Hepatocyte (in vitro differentiated cells): ENCODE measurements around the gene PGLYRP4. TPM values are rescaled to one million over a fixed set of nuclear protein-coding genes. Genes with fewer than 3 reads are reported as not detected.

Experiments used
- DNase-seq: peaks from one replicate; pipeline ENCODE4 v3.0.0-alpha.2; 2016; ENCODE audit warnings: low spot score
- H2AFZ ChIP-seq: fragments of 200-600 bp; sonication (generic); 2 replicates; pipeline ENCODE4 v1.6.0; 2016; ENCODE audit warnings: antibody characterized with exemption, mild to moderate bottlenecking
- H3K27ac ChIP-seq: fragments of 200-600 bp; sonication (generic); 2 replicates; pipeline ENCODE4 v1.5.1; 2016; ENCODE audit warnings: mild to moderate bottlenecking
- H3K27me3 ChIP-seq: fragments of 200-600 bp; sonication (generic); 2 replicates; pipeline ENCODE4 v1.6.1; 2016
- H3K36me3 ChIP-seq: fragments of 200-600 bp; sonication (generic); replicated peaks from 2 replicates; pipeline ENCODE4 v1.5.1; 2016; ENCODE audit warnings: low read depth; ENCODE audit not compliant: insufficient read depth
- H3K4me1 ChIP-seq: fragments of 200-600 bp; sonication (generic); 2 replicates; pipeline ENCODE4 v1.5.1; 2016; ENCODE audit warnings: mild to moderate bottlenecking, moderate library complexity; ENCODE audit not compliant: insufficient read depth
- H3K4me2 ChIP-seq: fragments of 200-600 bp; sonication (generic); 2 replicates; pipeline ENCODE4 v1.6.0; 2016
- H3K4me3 ChIP-seq: fragments of 200-600 bp; sonication (generic); 2 replicates; pipeline ENCODE4 v1.5.1; 2016; ENCODE audit warnings: mild to moderate bottlenecking
- H3K79me2 ChIP-seq: fragments of 200-600 bp; sonication (generic); 2 replicates; pipeline ENCODE4 v1.6.0; 2017; ENCODE audit warnings: mild to moderate bottlenecking
- H3K9me2 ChIP-seq: fragments of 200-600 bp; sonication (generic); replicated peaks from 2 replicates; pipeline ENCODE4 v1.6.0; 2017; ENCODE audit warnings: mild to moderate bottlenecking; ENCODE audit not compliant: insufficient read depth
- H3K9me3 ChIP-seq: fragments of 200-600 bp; sonication (generic); 2 replicates; pipeline ENCODE4 v1.5.1; 2016; ENCODE audit warnings: low read depth, mild to moderate bottlenecking
- H4K20me1 ChIP-seq: fragments of 200-600 bp; sonication (generic); 2 replicates; pipeline ENCODE4 v1.6.0; 2016; ENCODE audit warnings: mild to moderate bottlenecking; ENCODE audit not compliant: insufficient read depth, poor library complexity, severe bottlenecking
- EZH2 ChIP-seq: fragments of 200-600 bp; sonication (generic); IDR thresholded peaks from 2 replicates; pipeline ENCODE4 v1.6.1; 2016; ENCODE audit warnings: antibody characterized with exemption, mild to moderate bottlenecking, borderline replicate concordance
- EZH2phosphoT487 ChIP-seq: fragments of 200-600 bp; sonication (generic); IDR thresholded peaks from one replicate; pipeline ENCODE4 v1.6.1; 2018; ENCODE audit warnings: antibody characterized with exemption, mild to moderate bottlenecking, low read depth, moderate library complexity; ENCODE audit not compliant: unreplicated experiment, severe bottlenecking
- WGBS: methylation state at CpG from one replicate; pipeline ENCODE4 v1.1.6; 2016; ENCODE audit warnings: low lambda C conversion rate; ENCODE audit errors: missing lambda C conversion rate; 5-methylcytosine and 5-hydroxymethylcytosine counted together
- polyA plus RNA-seq: library from polyadenylated mRNA; unstranded; fragments of >200 nt; fragmentation: Nextera tagmentation; extraction: Ambion mirVana; gene quantifications from 2 replicates; pipeline ENCODE4 v1.2.1, GENCODE V29; 2016
- total RNA-seq: library from RNA; depleted of rRNA; stranded (reverse); fragments of >200 nt; gene quantifications from 2 replicates; pipeline ENCODE4 v1.2.3, GENCODE V29; 2014
- TF ChIP-seq, protein P1 (sequence below): fragments of 200-600 bp; sonication (generic); IDR thresholded peaks from 2 replicates; pipeline ENCODE4 v1.5.1; 2016; ENCODE audit warnings: antibody characterized with exemption, mild to moderate bottlenecking; ENCODE audit not compliant: poor library complexity

PGLYRP4 gene
- total and polyA plus RNA-seq, 2 experiments from 2014 or later: not detected

DNA sequence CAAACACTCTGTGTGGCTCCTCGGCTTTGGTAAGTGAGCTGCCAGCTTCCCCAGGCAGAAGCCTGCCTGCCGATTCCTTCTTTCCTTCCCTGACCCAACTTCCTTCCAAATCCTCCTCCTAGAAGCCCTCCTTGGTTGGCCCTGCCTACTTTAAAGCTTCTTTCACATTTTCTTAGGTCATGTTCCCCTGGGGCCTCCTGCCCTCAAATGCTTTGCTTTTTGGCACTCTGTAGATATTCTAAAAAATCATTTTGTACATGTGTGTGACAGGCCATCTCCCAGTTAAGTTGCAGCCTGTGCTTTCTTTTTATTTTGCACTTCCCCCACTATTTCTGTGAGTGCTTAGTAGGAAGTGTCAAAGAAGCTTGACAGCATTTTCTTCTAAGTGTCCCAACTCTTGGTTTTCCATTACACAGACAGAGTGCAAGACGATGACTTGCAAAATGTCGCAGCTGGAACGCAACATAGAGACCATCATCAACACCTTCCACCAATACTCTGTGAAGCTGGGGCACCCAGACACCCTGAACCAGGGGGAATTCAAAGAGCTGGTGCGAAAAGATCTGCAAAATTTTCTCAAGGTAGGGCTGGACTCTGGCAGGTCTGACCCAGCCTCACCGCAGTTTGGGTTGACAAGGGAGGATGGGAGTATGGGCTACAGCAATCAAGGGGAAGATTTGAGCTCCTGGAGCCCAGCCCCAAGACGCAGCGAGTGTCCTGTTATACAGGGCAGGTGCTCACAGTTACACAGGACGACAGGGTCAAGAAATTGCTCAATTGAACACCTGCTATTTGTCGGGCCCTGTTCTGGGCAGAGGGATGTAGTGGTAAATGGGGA, 9.4 kb upstream of the PGLYRP4 start, which contains the start of gene S100A9:
S100A9 (plus strand) TSS at position 2 of the 838 bp plus-strand sequence; CDS start at position 432, 430 bp downstream.
- TF ChIP-seq, protein P1, sequence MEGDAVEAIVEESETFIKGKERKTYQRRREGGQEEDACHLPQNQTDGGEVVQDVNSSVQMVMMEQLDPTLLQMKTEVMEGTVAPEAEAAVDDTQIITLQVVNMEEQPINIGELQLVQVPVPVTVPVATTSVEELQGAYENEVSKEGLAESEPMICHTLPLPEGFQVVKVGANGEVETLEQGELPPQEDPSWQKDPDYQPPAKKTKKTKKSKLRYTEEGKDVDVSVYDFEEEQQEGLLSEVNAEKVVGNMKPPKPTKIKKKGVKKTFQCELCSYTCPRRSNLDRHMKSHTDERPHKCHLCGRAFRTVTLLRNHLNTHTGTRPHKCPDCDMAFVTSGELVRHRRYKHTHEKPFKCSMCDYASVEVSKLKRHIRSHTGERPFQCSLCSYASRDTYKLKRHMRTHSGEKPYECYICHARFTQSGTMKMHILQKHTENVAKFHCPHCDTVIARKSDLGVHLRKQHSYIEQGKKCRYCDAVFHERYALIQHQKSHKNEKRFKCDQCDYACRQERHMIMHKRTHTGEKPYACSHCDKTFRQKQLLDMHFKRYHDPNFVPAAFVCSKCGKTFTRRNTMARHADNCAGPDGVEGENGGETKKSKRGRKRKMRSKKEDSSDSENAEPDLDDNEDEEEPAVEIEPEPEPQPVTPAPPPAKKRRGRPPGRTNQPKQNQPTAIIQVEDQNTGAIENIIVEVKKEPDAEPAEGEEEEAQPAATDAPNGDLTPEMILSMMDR: no peak
- TF ChIP-seq EZH2: no peak
- TF ChIP-seq EZH2phosphoT487: no peak
- H3K27ac ChIP-seq: no peak within 1 kb of the TSS

DNA sequence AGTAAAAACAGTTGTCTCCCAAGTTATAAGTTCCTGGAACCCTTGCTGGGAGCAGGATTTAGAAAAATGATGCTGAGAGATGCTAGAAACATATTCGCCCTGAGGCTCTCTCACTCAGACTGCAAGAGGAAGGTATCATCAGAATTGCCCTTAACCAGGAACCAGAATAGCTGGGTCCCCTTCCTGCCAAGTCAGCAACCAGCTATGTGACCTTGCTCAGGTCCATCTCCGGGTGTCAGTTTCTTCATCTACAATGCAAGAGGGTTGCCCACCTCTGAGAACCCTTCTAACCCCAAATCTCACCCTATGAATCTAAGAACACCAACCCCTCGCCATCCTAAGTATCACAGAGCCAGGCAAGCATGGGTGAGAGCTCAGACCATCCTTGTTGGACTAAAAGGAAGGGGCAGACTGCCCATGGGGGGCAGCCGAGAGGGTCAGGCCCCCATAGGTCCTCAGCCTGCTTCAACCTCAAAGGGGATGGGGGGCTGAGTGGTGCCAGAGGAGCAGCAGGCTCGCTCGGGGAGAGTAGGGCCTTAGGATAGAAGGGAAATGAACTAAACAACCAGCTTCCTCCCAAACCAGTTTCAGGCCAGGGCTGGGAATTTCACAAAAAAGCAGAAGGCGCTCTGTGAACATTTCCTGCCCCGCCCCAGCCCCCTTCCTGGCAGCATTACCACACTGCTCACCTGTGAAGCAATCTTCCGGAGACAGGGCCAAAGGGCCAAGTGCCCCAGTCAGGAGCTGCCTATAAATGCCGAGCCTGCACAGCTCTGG, 8.6 kb upstream of the PGLYRP4 start:
- no peaks in the 10 kb centered on the region for H3K9me2 ChIP-seq
- H3K4me1 ChIP-seq: no peaks in the 10 kb centered on the region
- no peak overlapping the region for H3K4me3 ChIP-seq
- H3K79me2 ChIP-seq: no peaks in the 10 kb centered on the region
- peaks cover 4% of the 10 kb centered on the region for H3K27me3 ChIP-seq
- H3K9me3 ChIP-seq: no peaks in the 10 kb centered on the region
- DNase-seq: no peak
- no peaks in the 10 kb centered on the region for H3K36me3 ChIP-seq
- no peak overlapping the region for H3K4me2 ChIP-seq
- H4K20me1 ChIP-seq: no peaks in the 10 kb centered on the region
- WGBS: 76% methylated on average over 10 of the region's 10 CpGs
- H3K27ac ChIP-seq: no peak overlapping the region
- TF ChIP-seq EZH2 (no peak), EZH2phosphoT487 (no peak)
- TF ChIP-seq, protein P1: no peak
- H2AFZ ChIP-seq: no peak overlapping the region

More for the DNA sequence above, 9.4 kb upstream of the PGLYRP4 start, which contains the start of gene S100A9:
- DNase-seq: no peak
- WGBS: 88% methylated on average over 11 of the region's 11 CpGs
- Histone ChIP-seq H3K4me2 (no peak within 1 kb of the TSS), H3K27me3 (peaks cover 4% of the 10 kb centered on the region), H3K9me2 (no peaks in the 10 kb centered on the region), H4K20me1 (no peaks in the 10 kb centered on the region), H2AFZ (no peak within 1 kb of the TSS), H3K79me2 (no peaks in the 10 kb centered on the region), H3K4me3 (no peak within 1 kb of the TSS), H3K4me1 (no peaks in the 10 kb centered on the region), H3K36me3 (no peaks in the 10 kb centered on the region), H3K9me3 (no peaks in the 10 kb centered on the region)

DNA sequence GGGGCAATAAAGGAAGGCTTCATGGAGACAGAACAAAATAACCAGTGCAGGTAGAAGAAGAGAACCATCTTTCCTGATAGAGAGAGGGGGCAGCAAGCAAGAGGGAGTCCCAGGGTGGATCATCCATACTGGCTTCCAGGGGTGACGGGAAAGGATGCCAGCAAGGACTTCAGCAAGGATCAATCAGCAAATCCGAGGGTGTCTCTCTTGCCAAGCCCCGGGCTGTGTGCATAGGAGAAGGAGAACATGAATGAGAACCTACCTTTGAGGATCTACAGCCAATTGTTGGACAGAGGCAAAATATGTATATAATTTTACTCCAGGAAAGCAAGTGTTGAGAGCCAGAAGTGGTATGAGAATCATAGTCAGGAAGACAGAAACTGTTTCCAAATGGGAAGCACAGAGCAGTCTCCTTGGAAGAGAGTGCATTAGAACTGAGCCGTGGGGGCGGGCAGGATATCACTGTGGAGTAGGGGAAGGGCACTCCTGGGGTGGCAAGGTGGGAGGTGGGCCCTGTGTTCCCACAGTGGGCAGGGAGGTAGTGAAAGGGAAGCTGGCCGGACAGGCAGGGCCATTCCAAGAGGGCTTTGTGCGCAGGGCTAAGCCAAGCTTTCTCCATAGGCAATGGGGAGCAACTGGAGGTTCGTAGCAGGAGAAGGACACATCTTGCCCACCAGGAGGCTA, 7.9 kb upstream of the PGLYRP4 start:
- no peak overlapping the region for H3K4me3 ChIP-seq
- no peaks in the 10 kb centered on the region for H4K20me1 ChIP-seq
- no peak overlapping the region for H3K4me2 ChIP-seq
- H3K4me1 ChIP-seq: no peaks in the 10 kb centered on the region
- no peaks in the 10 kb centered on the region for H3K9me2 ChIP-seq
- H3K36me3 ChIP-seq: no peaks in the 10 kb centered on the region
- WGBS: 88% methylated on average over 8 of the region's 8 CpGs
- no peak for TF ChIP-seq EZH2
- TF ChIP-seq EZH2phosphoT487: no peak
- H2AFZ ChIP-seq: no peak overlapping the region
- DNase-seq: no peak
- H3K27me3 ChIP-seq: peaks cover 7% of the 10 kb centered on the region
- H3K27ac ChIP-seq: no peak overlapping the region
- no peaks in the 10 kb centered on the region for H3K79me2 ChIP-seq
- no peaks in the 10 kb centered on the region for H3K9me3 ChIP-seq
